H1 (cell line): ENCODE data around the gene CEL. TPM values are rescaled to one million over a fixed set of nuclear protein-coding genes. Genes with fewer than 3 reads are reported as not detected.

Experiments
- CTCF ChIA-PET: fragments of 300-600 bp; sonication (Branson Sonifier 250); formaldehyde crosslinking; loops from one replicate; lab custom pipeline; 2021; ENCODE audit not compliant: partially characterized antibody; lab: Charles Lee
- POLR2A ChIA-PET: fragments of 300-600 bp; sonication (Branson Sonifier 250); formaldehyde crosslinking; loops from one replicate; lab custom pipeline; 2021; ENCODE audit warnings: inconsistent platforms; ENCODE audit not compliant: partially characterized antibody; lab: Charles Lee
- DNase-seq, 2 experiments: peaks; one replicate each; pipeline versions ENCODE4 v3.0.0 to v3.0.0-alpha.2; 2010 to 2022; ENCODE audit warnings: low spot score in 2 of 2, low read depth in 1 of 2, mixed read lengths in 1 of 2
- FAIRE-seq: peaks from 2 replicates; lab custom pipeline; 2011; peaks lifted over from hg19 to GRCh38; lab: Jason Lieb, UNC
- H2AFZ ChIP-seq: 2 replicates; pipeline ENCODE4 v1.8.1; 2012; ENCODE audit warnings: low read length, inconsistent platforms
- H2AK5ac ChIP-seq: 2 replicates; pipeline ENCODE4 v1.6.1; 2013; ENCODE audit warnings: low read depth, low read length
- H2BK120ac ChIP-seq: replicated peaks from 2 replicates; pipeline ENCODE3; 2013; ENCODE audit warnings: low read depth, low read length, inconsistent platforms
- H2BK12ac ChIP-seq: 2 replicates; pipeline ENCODE4 v1.6.1; 2013; ENCODE audit warnings: low read depth, low read length
- H2BK15ac ChIP-seq: 2 replicates; pipeline ENCODE4 v1.6.1; 2013; ENCODE audit warnings: low read length
- H2BK20ac ChIP-seq: 2 replicates; pipeline ENCODE4 v1.6.1; 2013; ENCODE audit warnings: low read length
- H2BK5ac ChIP-seq: 2 replicates; pipeline ENCODE4 v1.6.1; 2013; ENCODE audit warnings: low read depth, low read length
- H3K14ac ChIP-seq: 2 replicates; pipeline ENCODE4 v1.6.1; 2013; ENCODE audit warnings: inconsistent platforms; ENCODE audit not compliant: insufficient read length
- H3K18ac ChIP-seq: 2 replicates; pipeline ENCODE4 v1.6.1; 2013; ENCODE audit warnings: low read length; ENCODE audit errors: extremely low read depth
- H3K23ac ChIP-seq: 2 replicates; pipeline ENCODE4 v1.6.1; 2013; ENCODE audit warnings: inconsistent platforms; ENCODE audit not compliant: insufficient read length
- H3K23me2 ChIP-seq: 2 replicates; pipeline ENCODE4 v1.6.1; 2013; ENCODE audit warnings: low read depth, low read length
- H3K27ac ChIP-seq: 2 replicates; pipeline ENCODE4 v1.6.1; 2011; ENCODE audit warnings: low read depth, low read length, inconsistent platforms
- H3K27me3 ChIP-seq, 4 experiments: replicated peaks in 1 of 4; 1 replicate in 1 of 4; 2 replicates in 3 of 4; pipeline versions ENCODE4 v1.6.1 to v1.8.1; 2011 to 2013; ENCODE audit warnings: low read length in 3 of 4, mild to moderate bottlenecking in 3 of 4, inconsistent platforms in 2 of 4, mixed read lengths in 2 of 4, moderate library complexity in 1 of 4; ENCODE audit not compliant: control insufficient read depth in 3 of 4, insufficient read depth in 3 of 4; ENCODE audit errors: extremely low read depth in 1 of 4
- H3K36me3 ChIP-seq, 4 experiments: 2 replicates each; pipeline versions ENCODE4 v1.6.1 to v1.8.1; 2011 to 2013; ENCODE audit warnings: mild to moderate bottlenecking in 4 of 4, low read length in 3 of 4, moderate library complexity in 2 of 4, control low read depth in 1 of 4, inconsistent platforms in 1 of 4; ENCODE audit not compliant: insufficient read depth in 4 of 4, control insufficient read depth in 2 of 4
- H3K4ac ChIP-seq: replicated peaks from 2 replicates; pipeline ENCODE3; 2013; ENCODE audit warnings: low read length, low read depth, mixed read lengths, inconsistent platforms; ENCODE audit not compliant: insufficient read length
- H3K4me1 ChIP-seq, 4 experiments: replicated peaks in 1 of 4; 1 replicate in 1 of 4; 2 replicates in 3 of 4; pipeline versions ENCODE4 v1.6.1 to v1.8.1; 2011 to 2013; ENCODE audit warnings: low read length in 3 of 4, inconsistent platforms in 2 of 4, mixed read lengths in 1 of 4; ENCODE audit not compliant: insufficient read depth in 4 of 4, control insufficient read depth in 3 of 4
- H3K4me2 ChIP-seq, 2 experiments: 2 replicates each; pipeline versions ENCODE4 v1.6.1 to v1.8.1; 2011 to 2013; ENCODE audit warnings: low read depth in 2 of 2, low read length in 2 of 2, control low read depth in 1 of 2, inconsistent platforms in 1 of 2, mild to moderate bottlenecking in 1 of 2; ENCODE audit not compliant: insufficient read depth in 1 of 2
- H3K4me3 ChIP-seq, 4 experiments: fragments of 200-600, 300-600 bp in 1 of 4; sonication (generic), shearing (Covaris generic), sonication (Bioruptor Twin) in 1 of 4; 2 replicates each; pipeline versions ENCODE4 v1.5.1 to v1.8.1; 2011 to 2016; ENCODE audit warnings: low read length in 4 of 4, low read depth in 3 of 4, control low read depth in 2 of 4, inconsistent platforms in 2 of 4, mild to moderate bottlenecking in 2 of 4, mixed read lengths in 1 of 4, moderate library complexity in 1 of 4; ENCODE audit not compliant: insufficient read depth in 2 of 4; ENCODE audit errors: extremely low read depth in 1 of 4
- H3K56ac ChIP-seq: replicated peaks from 2 replicates; pipeline ENCODE3; 2013; ENCODE audit warnings: low read depth, mild to moderate bottlenecking, mixed read lengths, low read length, inconsistent platforms; ENCODE audit not compliant: insufficient read length
- H3K79me1 ChIP-seq: 2 replicates; pipeline ENCODE4 v1.6.1; 2013; ENCODE audit warnings: low read depth, low read length, control low read depth
- H3K79me2 ChIP-seq, 2 experiments: 2 replicates each; pipeline versions ENCODE4 v1.6.1 to v1.8.1; 2012 to 2013; ENCODE audit warnings: low read length in 2 of 2, mild to moderate bottlenecking in 2 of 2, inconsistent platforms in 1 of 2; ENCODE audit not compliant: insufficient read depth in 2 of 2, control insufficient read depth in 1 of 2
- H3K9ac ChIP-seq, 4 experiments: replicated peaks in 1 of 4; 1 replicate in 1 of 4; 2 replicates in 3 of 4; pipeline versions ENCODE4 v1.6.1 to v1.8.1; 2011 to 2013; ENCODE audit warnings: low read depth in 3 of 4, low read length in 3 of 4, control low read depth in 2 of 4, mild to moderate bottlenecking in 2 of 4, moderate library complexity in 2 of 4, inconsistent platforms in 1 of 4; ENCODE audit errors: extremely low read depth in 1 of 4
- H3K9me3 ChIP-seq, 2 experiments: 2 replicates each; pipeline versions ENCODE4 v1.6.1 to v1.8.1; 2012 to 2013; ENCODE audit warnings: mild to moderate bottlenecking in 2 of 2, moderate library complexity in 2 of 2, control low read depth in 1 of 2, inconsistent platforms in 1 of 2, low read depth in 1 of 2, low read length in 1 of 2, mixed read lengths in 1 of 2; ENCODE audit not compliant: insufficient read depth in 2 of 2
- H4K20me1 ChIP-seq, 2 experiments: replicated peaks in 1 of 2; 2 replicates each; pipeline versions ENCODE3 to v1.8.1; 2011 to 2013; ENCODE audit warnings: inconsistent platforms in 2 of 2, low read length in 2 of 2, mild to moderate bottlenecking in 1 of 2; ENCODE audit not compliant: insufficient read depth in 2 of 2, control insufficient read depth in 1 of 2
- H4K5ac ChIP-seq: 2 replicates; pipeline ENCODE4 v1.6.1; 2013; ENCODE audit warnings: low read length, low read depth, mixed read lengths, inconsistent platforms; ENCODE audit not compliant: insufficient read length
- H4K8ac ChIP-seq: 2 replicates; pipeline ENCODE4 v1.8.0; 2013; ENCODE audit warnings: mild to moderate bottlenecking, moderate library complexity, low read length, inconsistent platforms; ENCODE audit not compliant: insufficient read depth; ENCODE audit errors: extremely low read depth
- H4K91ac ChIP-seq: replicated peaks from 2 replicates; pipeline ENCODE3; 2013; ENCODE audit warnings: low read length, mixed read lengths, inconsistent platforms; ENCODE audit not compliant: insufficient read length
- CTBP2 ChIP-seq: IDR thresholded peaks from 2 replicates; pipeline ENCODE4 v1.7.0; 2011; ENCODE audit warnings: borderline replicate concordance, mild to moderate bottlenecking, moderate library complexity, mixed read lengths, low read length; ENCODE audit not compliant: insufficient read depth, insufficient read length
- WGBS, 2 experiments: shearing (Covaris generic) in 1 of 2; methylation state at CpG; one replicate each; pipeline versions ENCODE4 v1.1.6 to v1.1.7; 2013 to 2015; ENCODE audit warnings: low lambda C conversion rate in 2 of 2, mixed read lengths in 2 of 2, inconsistent platforms in 1 of 2, low coverage in 1 of 2, missing lambda C conversion rate in 1 of 2; ENCODE audit not compliant: insufficient replicate concordance in 2 of 2, insufficient coverage in 1 of 2, insufficient read length in 1 of 2; ENCODE audit errors: extremely low coverage in 1 of 2, missing lambda C conversion rate in 1 of 2; 5-methylcytosine and 5-hydroxymethylcytosine counted together
- polyA plus RNA-seq, 7 experiments: library from polyadenylated mRNA; depleted of rRNA in 3 of 7; stranded (reverse) in 5 of 7; unstranded in 2 of 7; fragments of >200 nt in 5 of 7; fragments of 200-250 nt in 2 of 7; gene quantifications; 1 replicate in 5 of 7; 2 replicates in 1 of 7; 4 replicates in 1 of 7; pipeline versions ENCODE4 v1.2.1 to v1.2.3, GENCODE V29; 2011 to 2013; ENCODE audit warnings: missing spikeins in 2 of 7, mixed read lengths in 2 of 7
- total RNA-seq: library from RNA; stranded (reverse); fragmentation: NEBNext Ultra II Directional; extraction: Animal tissue kit (Norgen Biotek cat#: 25700); gene quantifications from 2 replicates; pipeline ENCODE4 v1.2.1, GENCODE V29; 2021
- TF ChIP-seq, protein P1 (sequence below): IDR thresholded peaks from 2 replicates; pipeline ENCODE4 v1.6.1; 2011; ENCODE audit warnings: low read depth, mild to moderate bottlenecking, low read length; ENCODE audit not compliant: insufficient read depth

CEL gene
- total and polyA plus RNA-seq, 2 of the 8 experiments (the other 6 are each of a cell fraction or from before 2014, with no cell fraction given): 1.8 to 3.4 TPM

- ChIA-PET CTCF (interaction anchor here (1.0 to 6.9 kb wide), 6 partner anchors 9 to 112 kb away, joined by 3 to 44 read pairs (median 6); no protein-coding TSS in a partner anchor), POLR2A (interaction anchor here (1.0 to 2.3 kb wide), 5 partner anchors 8 to 115 kb away, joined by 4 to 17 read pairs (median 5); no protein-coding TSS in a partner anchor)
- no peak overlapping the region for H2BK12ac ChIP-seq
- H2BK15ac ChIP-seq: no peak overlapping the region
- H3K27ac ChIP-seq: no peak overlapping the region; the same call in 1 of the 2 replicates
- H2AFZ ChIP-seq: no peak overlapping the region
- no peak overlapping the region for H3K23ac ChIP-seq
- peaks cover 5 to 19% of the 10 kb centered on the region in 2 experiments for H4K20me1 ChIP-seq
- H3K23me2 ChIP-seq: peaks cover 8% of the 10 kb centered on the region; the same call in 1 of the 2 replicates
- H3K9me3 ChIP-seq: no peaks in the 10 kb centered on the region
- H3K9ac ChIP-seq: peak overlapping the region in 1 of 4 experiments; percentile 40; a peak in 1 of 7 replicates
- H2BK5ac ChIP-seq: no peak overlapping the region
- no peak overlapping the region for H4K5ac ChIP-seq
- H2AK5ac ChIP-seq: no peak overlapping the region
- H3K79me1 ChIP-seq: peaks cover 23% of the 10 kb centered on the region
- H2BK20ac ChIP-seq: no peak overlapping the region
- no peak overlapping the region for H2BK120ac ChIP-seq
- H3K4ac ChIP-seq: no peak overlapping the region
- H3K36me3 ChIP-seq: peaks cover 0 to 5% (median 0%) of the 10 kb centered on the region in 4 experiments; a peak in 1 of 8 replicates
- no peak overlapping the region for H4K8ac ChIP-seq
- no peak overlapping the region for H4K91ac ChIP-seq
- no peak for FAIRE-seq
- WGBS, 2 experiments: 88% methylated on average over 10 of the region's 10 CpGs; no CpG with 5 or more reads in 1 of the 2 experiments
- peak overlapping the region; percentile 95 to 97; a peak in 3 of 4 replicates for H3K4me2 ChIP-seq
- H3K14ac ChIP-seq: no peak overlapping the region
- peaks cover 2 to 10% (median 5%) of the 10 kb centered on the region in 4 experiments; a peak in 6 of 7 replicates for H3K4me1 ChIP-seq
- TF ChIP-seq CTBP2: no peak
- TF ChIP-seq, protein P1, sequence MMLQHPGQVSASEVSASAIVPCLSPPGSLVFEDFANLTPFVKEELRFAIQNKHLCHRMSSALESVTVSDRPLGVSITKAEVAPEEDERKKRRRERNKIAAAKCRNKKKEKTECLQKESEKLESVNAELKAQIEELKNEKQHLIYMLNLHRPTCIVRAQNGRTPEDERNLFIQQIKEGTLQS: no peak
- H3K79me2 ChIP-seq: peaks cover 31 to 65% of the 10 kb centered on the region in 2 experiments
- DNase-seq: no peak
- peak overlapping the region; percentile 95 to 99 (median 98); a peak in 7 of 8 replicates for H3K4me3 ChIP-seq
- H3K56ac ChIP-seq: no peak overlapping the region
- no peak overlapping the region for H3K18ac ChIP-seq
- H3K27me3 ChIP-seq: no peaks in the 10 kb centered on the region
These were observed 29.6 kb upstream of the CEL start for GRCh38 chr9:133032171-133032570.
